GM18520 (cell line): Measurements from ENCODE around the gene ITGAL.
"Not testable (repeated sequence)": the region's sequence is repeated elsewhere in the genome, so short reads cannot be mapped to it uniquely, and the experiment has no call there.

Source experiments
- ATAC-seq: cut with Tn5 transposase; IDR thresholded peaks from one replicate; pipeline ENCODE4 v1.9.1; 2021; ENCODE audit not compliant: unreplicated experiment

Gene ITGAL

GRCh38 chr16:30457743-30458560 lies 14.6 kb upstream of the ITGAL start:
- no peak for ATAC-seq

GRCh38 chr16:30458561-30459394 lies 13.8 kb upstream of the ITGAL start:
- ATAC-seq, result peak; percentile 80

- no peak for ATAC-seq
These were observed 13.1 kb upstream of the ITGAL start for GRCh38 chr16:30459456-30459855.

- not testable (repeated sequence) for ATAC-seq
These were observed 11.1 kb upstream of the ITGAL start for GRCh38 chr16:30461426-30461825.

GRCh38 chr16:30464078-30464477 lies 8.5 kb upstream of the ITGAL start:
- ATAC-seq, result no peak

- ATAC-seq, result no peak
These were observed 2.4 kb upstream of the ITGAL start for GRCh38 chr16:30470170-30470512.

GRCh38 chr16:30470632-30470995 lies 1.9 kb upstream of the ITGAL start:
- ATAC-seq, result no peak

GRCh38 chr16:30473231-30474073 lies 910 bp downstream of the ITGAL start:
- no peak for ATAC-seq

- no peak for ATAC-seq
These were observed 1.5 kb downstream of the ITGAL start for GRCh38 chr16:30474074-30474452.

GRCh38 chr16:30474684-30475083 lies 2.1 kb downstream of the ITGAL start:
- ATAC-seq, result no peak

GRCh38 chr16:30476991-30477390 lies 4.4 kb downstream of the ITGAL start:
- no peak for ATAC-seq

GRCh38 chr16:30477773-30478172 lies 5.2 kb downstream of the ITGAL start:
- ATAC-seq, result not testable (repeated sequence)

GRCh38 chr16:30478766-30479478 lies 6.4 kb downstream of the ITGAL start:
- no peak for ATAC-seq

GRCh38 chr16:30481381-30481780 lies 8.8 kb downstream of the ITGAL start:
- no peak for ATAC-seq

- no peak for ATAC-seq
These were observed 9.8 kb downstream of the ITGAL start for GRCh38 chr16:30482366-30482765.

GRCh38 chr16:30484887-30485286 lies 12.3 kb downstream of the ITGAL start:
- no peak for ATAC-seq

- ATAC-seq, result no peak
These were observed 13.4 kb downstream of the ITGAL start for GRCh38 chr16:30485818-30486436.

GRCh38 chr16:30488764-30489605 lies 16.4 kb downstream of the ITGAL start:
- ATAC-seq, result no peak

- no peak for ATAC-seq
These were observed 17.7 kb downstream of the ITGAL start for GRCh38 chr16:30490210-30490609.
